Stomach (tissue), 4 donors: ENCODE data around the gene EIF4A2.
"Not testable (repeated sequence)": the region's sequence is repeated elsewhere in the genome, so short reads cannot be mapped to it uniquely, and the experiment has no call there.

Source experiments
- POLR2AphosphoS5 ChIP-seq, 3 donors: sonication (generic); formaldehyde crosslinking; IDR thresholded peaks; one replicate each; pipeline ENCODE4 v1.6.1; 2016; ENCODE audit warnings: antibody characterized with exemption in 3 of 3
- TF ChIP-seq, protein P1 (sequence below), 7 experiments: fragments of 450-650 bp in 4 of 7; fragments of 200-600 bp in 3 of 7; sonication (generic) in 3 of 7; IDR thresholded peaks; one replicate each; pipeline ENCODE4 v1.5.1; 2016 to 2019; ENCODE audit warnings: antibody characterized with exemption in 7 of 7, control low read depth in 2 of 7, mild to moderate bottlenecking in 1 of 7

- TF ChIP-seq, protein P1, sequence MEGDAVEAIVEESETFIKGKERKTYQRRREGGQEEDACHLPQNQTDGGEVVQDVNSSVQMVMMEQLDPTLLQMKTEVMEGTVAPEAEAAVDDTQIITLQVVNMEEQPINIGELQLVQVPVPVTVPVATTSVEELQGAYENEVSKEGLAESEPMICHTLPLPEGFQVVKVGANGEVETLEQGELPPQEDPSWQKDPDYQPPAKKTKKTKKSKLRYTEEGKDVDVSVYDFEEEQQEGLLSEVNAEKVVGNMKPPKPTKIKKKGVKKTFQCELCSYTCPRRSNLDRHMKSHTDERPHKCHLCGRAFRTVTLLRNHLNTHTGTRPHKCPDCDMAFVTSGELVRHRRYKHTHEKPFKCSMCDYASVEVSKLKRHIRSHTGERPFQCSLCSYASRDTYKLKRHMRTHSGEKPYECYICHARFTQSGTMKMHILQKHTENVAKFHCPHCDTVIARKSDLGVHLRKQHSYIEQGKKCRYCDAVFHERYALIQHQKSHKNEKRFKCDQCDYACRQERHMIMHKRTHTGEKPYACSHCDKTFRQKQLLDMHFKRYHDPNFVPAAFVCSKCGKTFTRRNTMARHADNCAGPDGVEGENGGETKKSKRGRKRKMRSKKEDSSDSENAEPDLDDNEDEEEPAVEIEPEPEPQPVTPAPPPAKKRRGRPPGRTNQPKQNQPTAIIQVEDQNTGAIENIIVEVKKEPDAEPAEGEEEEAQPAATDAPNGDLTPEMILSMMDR (IDR thresholded peaks at IDR 0.05), result not testable (repeated sequence)
- TF ChIP-seq POLR2AphosphoS5 (IDR thresholded peaks at IDR 0.05), result not testable (repeated sequence)
Observed at GRCh38 chr3:186811313-186811712, 27.9 kb downstream of the EIF4A2 start.
